ENCODE data around the gene MYO5B.

The MYO5B gene

GRCh38 chr18:49961271-49961670 lies 233.7 kb downstream of the MYO5B start:
- no peak for DNase-seq

GRCh38 chr18:49960376-49960775 lies 234.6 kb downstream of the MYO5B start:
- DNase-seq = no peak

GRCh38 chr18:49959176-49959575 lies 235.8 kb downstream of the MYO5B start:
- no peak for DNase-seq

GRCh38 chr18:49955263-49955662 lies 239.7 kb downstream of the MYO5B start:
- no peak for DNase-seq

GRCh38 chr18:49953391-49953790 lies 241.6 kb downstream of the MYO5B start:
- no peak for DNase-seq

- peak in 1 of 2 donors; percentile 13 for DNase-seq
These were observed 245.0 kb downstream of the MYO5B start for GRCh38 chr18:49949951-49950395.

- DNase-seq = no peak
These were observed 246.0 kb downstream of the MYO5B start for GRCh38 chr18:49948975-49949374.

GRCh38 chr18:49944663-49945062 lies 250.3 kb downstream of the MYO5B start:
- DNase-seq = no peak

GRCh38 chr18:49936821-49937220 lies 258.1 kb downstream of the MYO5B start:
- no peak for DNase-seq

- DNase-seq = no peak
These were observed 259.7 kb downstream of the MYO5B start for GRCh38 chr18:49935215-49935614.

- no peak for DNase-seq
These were observed 260.5 kb downstream of the MYO5B start for GRCh38 chr18:49934457-49934856.

GRCh38 chr18:49933530-49934128 lies 261.3 kb downstream of the MYO5B start:
- no peak for DNase-seq

- DNase-seq = no peak
These were observed 263.2 kb downstream of the MYO5B start for GRCh38 chr18:49931760-49932159.

GRCh38 chr18:49931179-49931578 lies 263.8 kb downstream of the MYO5B start:
- no peak for DNase-seq

- DNase-seq = no peak
These were observed 268.7 kb downstream of the MYO5B start for GRCh38 chr18:49926106-49926745.

GRCh38 chr18:49924293-49924983 lies 270.5 kb downstream of the MYO5B start:
- no peak for DNase-seq

GRCh38 chr18:49922228-49922627 lies 272.7 kb downstream of the MYO5B start:
- DNase-seq = no peak

- DNase-seq = no peak
These were observed 273.5 kb downstream of the MYO5B start for GRCh38 chr18:49921318-49921985.

- no peak for DNase-seq
These were observed 274.2 kb downstream of the MYO5B start for GRCh38 chr18:49920731-49921130.

GRCh38 chr18:49917742-49918141 lies 277.2 kb downstream of the MYO5B start:
- DNase-seq = no peak

- no peak for DNase-seq
These were observed 279.6 kb downstream of the MYO5B start for GRCh38 chr18:49915352-49915751.

- DNase-seq = no peak
These were observed 281.7 kb downstream of the MYO5B start for GRCh38 chr18:49913221-49913620.

- no peak for DNase-seq
These were observed 283.5 kb downstream of the MYO5B start for GRCh38 chr18:49911427-49911826.

GRCh38 chr18:49910986-49911385 lies 284.0 kb downstream of the MYO5B start:
- DNase-seq = no peak

Data from CD4-positive, alpha-beta T cell treated with Interleukin-1 beta for 1 hour (primary cell).